ENCODE data around the gene PGAP3. TPM values are rescaled to one million over a fixed set of nuclear protein-coding genes. Genes with fewer than 3 reads are reported as not detected.
A peak's percentile ranks its signal among the peaks of the same experiment; 100 is the strongest.

The PGAP3 gene
- total RNA-seq, 1 donor from 2014 or later = 12.2 TPM

- Histone ChIP-seq H3K27me3 (ENCODE audit: insufficient read depth, low read length) (peaks cover 15% of the 10 kb centered on the region), H3K9ac (ENCODE audit: low read length) (no peak overlapping the region), H3K9me3 (ENCODE audit: insufficient read depth, low read depth, low read length) (no peaks in the 10 kb centered on the region), H3K79me2 (ENCODE audit: insufficient read depth, low read length) (no peaks in the 10 kb centered on the region), H3K4me3 (ENCODE audit: insufficient read depth, low read depth, low read length) (no peak overlapping the region), H3K4me1 (ENCODE audit: insufficient read depth, low read length) (no peaks in the 10 kb centered on the region), H3K27ac (ENCODE audit: low read depth, low read length) (no peak overlapping the region), H4K20me1 (ENCODE audit: insufficient read depth, low read length) (no peaks in the 10 kb centered on the region), H3K36me3 (ENCODE audit: insufficient read depth, low read length) (no peaks in the 10 kb centered on the region), H2AFZ (ENCODE audit: low read depth, low read length) (no peak overlapping the region), H3K4me2 (ENCODE audit: low read length) (no peak overlapping the region)
- FAIRE-seq (no peak), DNase-seq (ENCODE audit: low read depth) (no peak)
- Mint-ChIP-seq H3K4me1 (ENCODE audit: low read depth, unreplicated experiment) (peaks cover 3% of the 10 kb centered on the region), H3K9me3 (ENCODE audit: unreplicated experiment) (no peaks in the 10 kb centered on the region), H3K36me3 (ENCODE audit: low read depth, unreplicated experiment) (peaks cover 3% of the 10 kb centered on the region), H3K27me3 (ENCODE audit: low read depth, unreplicated experiment) (peaks cover 47% of the 10 kb centered on the region), H3K4me3 (ENCODE audit: unreplicated experiment) (no peak overlapping the region), H3K27ac (ENCODE audit: unreplicated experiment) (no peak overlapping the region)
- TF ChIP-seq EZH2 (IDR thresholded peaks at IDR 0.05; ENCODE audit: insufficient read depth, low read length) (no peak), CTCF (IDR thresholded peaks at IDR 0.05; ENCODE audit: insufficient read depth, low read depth, low read length) (no peak)
Observed at GRCh38 chr17:39674179-39674578, 13.7 kb downstream of the PGAP3 start.

DNA sequence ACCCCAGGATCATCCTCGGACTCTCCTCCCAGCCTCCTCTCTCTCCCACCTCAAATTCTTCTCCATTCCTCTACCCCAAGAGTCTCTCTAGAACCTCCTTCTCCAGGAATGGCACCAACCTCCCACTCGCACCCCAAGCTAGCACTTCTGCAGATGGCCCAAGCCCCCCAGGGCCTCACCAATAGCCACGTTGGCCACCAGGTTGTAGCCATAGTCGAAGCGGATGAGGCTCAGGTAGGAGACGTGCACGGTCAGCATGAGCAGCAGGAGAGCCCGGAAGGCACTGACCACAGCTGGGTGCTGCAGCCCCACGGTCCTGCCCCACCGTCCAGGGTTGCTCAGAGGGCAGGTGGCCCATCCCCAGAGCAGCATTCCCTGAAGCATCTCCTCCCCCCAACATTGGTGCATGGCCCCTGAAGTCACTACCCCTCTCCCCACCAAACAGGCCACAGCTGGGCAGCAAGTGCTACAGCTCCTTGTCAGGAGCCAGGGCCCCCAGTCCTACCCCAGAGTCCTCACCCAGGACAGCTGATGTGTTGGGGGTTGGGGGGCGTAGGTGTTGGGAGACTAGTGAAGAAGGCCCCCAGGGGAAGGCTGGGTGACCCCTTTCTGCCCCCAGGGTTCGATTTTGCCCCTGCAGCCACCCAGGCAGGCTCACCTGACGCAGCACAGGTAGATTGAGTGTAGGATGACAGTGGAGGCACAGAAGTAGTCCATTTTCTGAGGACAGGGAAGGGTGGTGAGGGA lies 14.3 kb downstream of the PGAP3 start:
- Histone ChIP-seq H3K9ac (ENCODE audit: low read length) (no peak overlapping the region), H3K4me1 (ENCODE audit: insufficient read depth, low read length) (no peaks in the 10 kb centered on the region), H3K27me3 (ENCODE audit: insufficient read depth, low read length) (peaks cover 18% of the 10 kb centered on the region), H4K20me1 (ENCODE audit: insufficient read depth, low read length) (no peaks in the 10 kb centered on the region), H3K4me3 (ENCODE audit: insufficient read depth, low read depth, low read length) (no peak overlapping the region), H3K27ac (ENCODE audit: low read depth, low read length) (no peak overlapping the region), H3K36me3 (ENCODE audit: insufficient read depth, low read length) (no peaks in the 10 kb centered on the region), H3K9me3 (ENCODE audit: insufficient read depth, low read depth, low read length) (no peaks in the 10 kb centered on the region), H3K79me2 (ENCODE audit: insufficient read depth, low read length) (no peaks in the 10 kb centered on the region), H2AFZ (ENCODE audit: low read depth, low read length) (no peak overlapping the region), H3K4me2 (ENCODE audit: low read length) (no peak overlapping the region)
- TF ChIP-seq CTCF (IDR thresholded peaks at IDR 0.05; ENCODE audit: insufficient read depth, low read depth, low read length) (no peak), EZH2 (IDR thresholded peaks at IDR 0.05; ENCODE audit: insufficient read depth, low read length) (no peak)
- H3K9me3 Mint-ChIP-seq (ENCODE audit: unreplicated experiment) = no peaks in the 10 kb centered on the region
- no peak for DNase-seq (ENCODE audit: low read depth)
- H3K4me1 Mint-ChIP-seq (ENCODE audit: low read depth, unreplicated experiment) = peaks cover 5% of the 10 kb centered on the region
- FAIRE-seq = no peak
- H3K4me3 Mint-ChIP-seq (ENCODE audit: unreplicated experiment) = no peak overlapping the region
- peak overlapping the region; percentile 58 for H3K27ac Mint-ChIP-seq (ENCODE audit: unreplicated experiment)
- H3K36me3 Mint-ChIP-seq (ENCODE audit: low read depth, unreplicated experiment) = peaks cover 3% of the 10 kb centered on the region
- peaks cover 51% of the 10 kb centered on the region for H3K27me3 Mint-ChIP-seq (ENCODE audit: low read depth, unreplicated experiment)
